ENCODE results near the gene ELOB. TPM values are rescaled to one million over a fixed set of nuclear protein-coding genes. Genes with fewer than 3 reads are reported as not detected.

Gene ELOB
- total RNA-seq, 1 donor from 2014 or later = 183 TPM

GRCh38 chr16:2787406-2787805 lies 10.3 kb upstream of the ELOB start, which contains the start of gene PRSS33:
Gene PRSS33, minus strand, starts transcription at chr16:2787560. Its CDS starts 1,013 bp downstream, at chr16:2786547.
- Mint-ChIP-seq H3K4me3 (ENCODE audit: unreplicated experiment) (peak within 1 kb of the TSS; percentile 42), H3K9me3 (ENCODE audit: unreplicated experiment) (peaks cover 3% of the 10 kb centered on the region), H3K36me3 (ENCODE audit: unreplicated experiment) (no peaks in the 10 kb centered on the region), H3K4me1 (ENCODE audit: low read depth, unreplicated experiment) (peaks cover 5% of the 10 kb centered on the region), H3K27ac (ENCODE audit: unreplicated experiment) (no peak within 1 kb of the TSS), H3K27me3 (ENCODE audit: unreplicated experiment) (no peaks in the 10 kb centered on the region)
- DNase-seq = no peak
- TF ChIP-seq CTCF (IDR thresholded peaks at IDR 0.05; ENCODE audit: partially characterized antibody, unreplicated experiment) = no peak

GRCh38 chr16:2786826-2787151 lies 9.7 kb upstream of the ELOB start:
- Mint-ChIP-seq H3K27ac (ENCODE audit: unreplicated experiment) (no peak overlapping the region), H3K27me3 (ENCODE audit: unreplicated experiment) (no peaks in the 10 kb centered on the region)

GRCh38 chr16:2786061-2786825 lies 9.2 kb upstream of the ELOB start:
- no peak for DNase-seq
- Mint-ChIP-seq H3K4me3 (ENCODE audit: unreplicated experiment) (peak overlapping the region; percentile 30), H3K4me1 (ENCODE audit: low read depth, unreplicated experiment) (peaks cover 5% of the 10 kb centered on the region), H3K36me3 (ENCODE audit: unreplicated experiment) (no peaks in the 10 kb centered on the region), H3K9me3 (ENCODE audit: unreplicated experiment) (peaks cover 3% of the 10 kb centered on the region), H3K27me3 (ENCODE audit: unreplicated experiment) (no peaks in the 10 kb centered on the region), H3K27ac (ENCODE audit: unreplicated experiment) (no peak overlapping the region)
- TF ChIP-seq CTCF (IDR thresholded peaks at IDR 0.05; ENCODE audit: partially characterized antibody, unreplicated experiment) = no peak

More at GRCh38 chr16:2786826-2787151, 9.7 kb upstream of the ELOB start:
- no peak for TF ChIP-seq CTCF (IDR thresholded peaks at IDR 0.05; ENCODE audit: partially characterized antibody, unreplicated experiment)
- Mint-ChIP-seq H3K9me3 (ENCODE audit: unreplicated experiment) (peaks cover 3% of the 10 kb centered on the region), H3K4me1 (ENCODE audit: low read depth, unreplicated experiment) (peaks cover 5% of the 10 kb centered on the region), H3K4me3 (ENCODE audit: unreplicated experiment) (no peak overlapping the region), H3K36me3 (ENCODE audit: unreplicated experiment) (no peaks in the 10 kb centered on the region)
- no peak for DNase-seq

- H3K4me3 Mint-ChIP-seq (ENCODE audit: unreplicated experiment) = no peak overlapping the region
- H3K27me3 Mint-ChIP-seq (ENCODE audit: unreplicated experiment) = no peaks in the 10 kb centered on the region
- DNase-seq = no peak
- H3K36me3 Mint-ChIP-seq (ENCODE audit: unreplicated experiment) = no peaks in the 10 kb centered on the region
- H3K9me3 Mint-ChIP-seq (ENCODE audit: unreplicated experiment) = peaks cover 3% of the 10 kb centered on the region
- TF ChIP-seq CTCF (IDR thresholded peaks at IDR 0.05; ENCODE audit: partially characterized antibody, unreplicated experiment) = peak; percentile 22
- H3K4me1 Mint-ChIP-seq (ENCODE audit: low read depth, unreplicated experiment) = peaks cover 5% of the 10 kb centered on the region
- no peak overlapping the region for H3K27ac Mint-ChIP-seq (ENCODE audit: unreplicated experiment)
These were observed 8.3 kb upstream of the ELOB start for GRCh38 chr16:2785101-2785991.
